GM18873 (cell line): ENCODE data around the gene SOX6.
"Not testable (repeated sequence)": the region's sequence is repeated elsewhere in the genome, so short reads cannot be mapped to it uniquely, and the experiment has no call there.

Experiments used
- ATAC-seq: cut with Tn5 transposase; IDR thresholded peaks from one replicate; pipeline ENCODE4 v1.9.1; 2021; ENCODE audit warnings: mild to moderate bottlenecking, moderate library complexity, moderate number of reproducible peaks; ENCODE audit not compliant: unreplicated experiment, low FRiP score

SOX6 gene

GRCh38 chr11:16356057-16356760 lies at the start of gene SOX6:
TSS of gene SOX6 (minus strand) at chr11:16356546. CDS start at chr11:16341248, 15,298 bp downstream.
- ATAC-seq, result no peak

GRCh38 chr11:16404781-16405285 lies 48.5 kb upstream of the SOX6 start:
- no peak for ATAC-seq

GRCh38 chr11:16403851-16404250 lies 47.5 kb upstream of the SOX6 start:
- ATAC-seq, result no peak

GRCh38 chr11:16403448-16403803 lies 47.1 kb upstream of the SOX6 start:
- no peak for ATAC-seq

- no peak for ATAC-seq
Observed at GRCh38 chr11:16402654-16403447, 46.5 kb upstream of the SOX6 start.

GRCh38 chr11:16397390-16397789 lies 41.0 kb upstream of the SOX6 start:
- ATAC-seq, result no peak

- no peak for ATAC-seq
Observed at GRCh38 chr11:16395601-16396000, 39.3 kb upstream of the SOX6 start.

- no peak for ATAC-seq
Observed at GRCh38 chr11:16394947-16395346, 38.6 kb upstream of the SOX6 start.

GRCh38 chr11:16393340-16393739 lies 37.0 kb upstream of the SOX6 start:
- ATAC-seq, result no peak

- no peak for ATAC-seq
Observed at GRCh38 chr11:16392616-16393015, 36.3 kb upstream of the SOX6 start.

- ATAC-seq, result not testable (repeated sequence)
Observed at GRCh38 chr11:16390826-16391225, 34.5 kb upstream of the SOX6 start.

GRCh38 chr11:16385099-16385498 lies 28.8 kb upstream of the SOX6 start:
- ATAC-seq, result no peak

GRCh38 chr11:16382638-16383380 lies 26.5 kb upstream of the SOX6 start:
- ATAC-seq, result no peak

GRCh38 chr11:16382186-16382585 lies 25.8 kb upstream of the SOX6 start:
- no peak for ATAC-seq

GRCh38 chr11:16380941-16381568 lies 24.7 kb upstream of the SOX6 start:
- ATAC-seq, result no peak

GRCh38 chr11:16378906-16379305 lies 22.6 kb upstream of the SOX6 start:
- ATAC-seq, result no peak

- no peak for ATAC-seq
Observed at GRCh38 chr11:16377746-16378145, 21.4 kb upstream of the SOX6 start.

- not testable (repeated sequence) for ATAC-seq
Observed at GRCh38 chr11:16375664-16376063, 19.3 kb upstream of the SOX6 start.

- ATAC-seq, result no peak
Observed at GRCh38 chr11:16373768-16374167, 17.4 kb upstream of the SOX6 start.

- ATAC-seq, result no peak
Observed at GRCh38 chr11:16372355-16372754, 16.0 kb upstream of the SOX6 start.

- peak; percentile 66 for ATAC-seq
Observed at GRCh38 chr11:16367252-16367651, 10.9 kb upstream of the SOX6 start.
